ENCODE results near the gene CHPF. TPM values are rescaled to one million over a fixed set of nuclear protein-coding genes. Genes with fewer than 3 reads are reported as not detected.

CHPF gene
- total and polyA plus RNA-seq, 2 donors (not counting 3 experiments of a cell fraction or from before 2014, with no cell fraction given) = 0.24 to 0.32 TPM

GRCh38 chr2:219506153-219506801, 37.3 kb downstream of the CHPF start:
- CTCF ChIA-PET = interaction anchor here (4.1 to 5.0 kb wide), 3 partner anchors 9 to 23 kb away, joined by 67 to 151 read pairs (median 99); partner anchors contain the start of gene GMPPA
- no peak for FAIRE-seq
- intact Hi-C loops (cut with micrococcal nuclease) = no loop called here

More at GRCh38 chr2:219506153-219506801, 37.3 kb downstream of the CHPF start:
- H3K4me1 ChIP-seq (ENCODE audit: control insufficient read depth, extremely low read depth, insufficient read depth, low read length) = no peaks in the 10 kb centered on the region
- no TSS peak for BruUV-seq (replicated peaks)
- H3K36me3 ChIP-seq (ENCODE audit: control insufficient read depth in 2 of 2, extremely low read depth in 1 of 2, insufficient read depth in 2 of 2, low read length in 2 of 2) = peaks cover 0 to 28% of the 10 kb centered on the region in 2 experiments
- no peaks in the 10 kb centered on the region for H3K9me1 ChIP-seq (replicated peaks; ENCODE audit: control insufficient read depth, extremely low read depth, insufficient read depth, low read length)
- H2AFZ ChIP-seq (ENCODE audit: low read depth, low read length) = no peak overlapping the region
- H4K20me1 ChIP-seq (replicated peaks; ENCODE audit: control insufficient read depth, extremely low read depth, insufficient read depth, low read length) = no peaks in the 10 kb centered on the region
- H3K4me2 ChIP-seq (ENCODE audit: insufficient read depth, low read length) = no peak overlapping the region
- POLR2A ChIA-PET = no interaction called here
- dilution Hi-C loops (cut with MboI; ENCODE audit: extremely low pct_ligation_motif_present, low sequenced_read_pairs) = no loop called here
- no peak overlapping the region for H3K9ac ChIP-seq (replicated peaks; ENCODE audit: extremely low read depth, insufficient read depth, low read length)
- no peaks in the 10 kb centered on the region for H3K79me2 ChIP-seq (ENCODE audit: control insufficient read depth, insufficient read depth, low read length)
- TF ChIP-seq POLR2AphosphoS5 (IDR thresholded peaks at IDR 0.05; ENCODE audit: insufficient read depth, low read depth, low read length) (no peak), POLR2A (IDR thresholded peaks at IDR 0.05; ENCODE audit: low read depth, low read length) (no peak), MAX (IDR thresholded peaks at IDR 0.05; ENCODE audit: insufficient read depth, insufficient read length) (no peak), CTCF (IDR thresholded peaks at IDR 0.05; ENCODE audit: extremely low read depth in 1 of 2, insufficient read depth in 1 of 2, low read depth in 1 of 2, low read length in 2 of 2) (no peak), GATA2 (IDR thresholded peaks at IDR 0.05; ENCODE audit: insufficient read depth, insufficient read length, low read depth, low read length) (no peak), MYC (IDR thresholded peaks at IDR 0.05; ENCODE audit: low read depth, low read length) (no peak), FOS (IDR thresholded peaks at IDR 0.05; ENCODE audit: borderline replicate concordance, insufficient read depth, low read length) (no peak), EZH2 (IDR thresholded peaks at IDR 0.05; ENCODE audit: borderline replicate concordance, low read depth, low read length, severe bottlenecking) (no peak), JUN (IDR thresholded peaks at IDR 0.05; ENCODE audit: borderline replicate concordance, insufficient read depth, insufficient read length, low read depth) (no peak)
- H3K9me3 ChIP-seq (replicated peaks; ENCODE audit: control insufficient read depth, insufficient read depth, low read length) = no peaks in the 10 kb centered on the region
- H3K27me3 ChIP-seq (ENCODE audit: control insufficient read depth in 2 of 2, insufficient read depth in 2 of 2, low read length in 2 of 2) = peaks cover 10 to 12% of the 10 kb centered on the region in 2 experiments
- H3K4me3 ChIP-seq (replicated peaks in 1 of 3; ENCODE audit: insufficient read depth in 1 of 3, low read depth in 1 of 3, low read length in 3 of 3) = no peak overlapping the region
- DNase-seq (ENCODE audit: low read depth, low spot score) = no peak
- H3K27ac ChIP-seq (ENCODE audit: insufficient read depth, low read depth, low read length) = no peak overlapping the region
